Measurements from ENCODE around the gene CEP128.

DNA sequence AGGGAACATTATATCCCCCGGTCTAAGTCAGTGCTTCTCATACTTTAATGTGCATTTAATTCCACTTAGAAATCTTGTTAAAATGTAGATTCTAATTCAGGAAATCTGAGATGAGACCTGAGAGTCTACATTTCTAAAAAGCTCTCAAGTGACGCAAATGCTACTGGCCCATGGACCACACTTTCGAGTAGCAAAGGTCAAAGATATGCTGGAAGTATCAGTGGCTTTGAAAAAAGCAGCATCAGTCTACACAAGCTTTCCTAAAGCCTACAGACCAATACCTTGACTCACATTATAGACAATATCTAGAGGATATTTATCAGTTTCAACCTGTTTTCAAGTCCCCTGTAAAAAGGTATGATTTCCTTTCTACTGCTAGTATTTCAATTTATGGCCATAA lies 248.6 kb downstream of the CEP128 start:
- TF ChIP-seq CHD2 (IDR thresholded peaks at IDR 0.05; ENCODE audit: low read length, partially characterized antibody), result no peak
- no peak for TF ChIP-seq RFX5 (IDR thresholded peaks at IDR 0.05; ENCODE audit: low read length)
- TF ChIP-seq, protein P1, sequence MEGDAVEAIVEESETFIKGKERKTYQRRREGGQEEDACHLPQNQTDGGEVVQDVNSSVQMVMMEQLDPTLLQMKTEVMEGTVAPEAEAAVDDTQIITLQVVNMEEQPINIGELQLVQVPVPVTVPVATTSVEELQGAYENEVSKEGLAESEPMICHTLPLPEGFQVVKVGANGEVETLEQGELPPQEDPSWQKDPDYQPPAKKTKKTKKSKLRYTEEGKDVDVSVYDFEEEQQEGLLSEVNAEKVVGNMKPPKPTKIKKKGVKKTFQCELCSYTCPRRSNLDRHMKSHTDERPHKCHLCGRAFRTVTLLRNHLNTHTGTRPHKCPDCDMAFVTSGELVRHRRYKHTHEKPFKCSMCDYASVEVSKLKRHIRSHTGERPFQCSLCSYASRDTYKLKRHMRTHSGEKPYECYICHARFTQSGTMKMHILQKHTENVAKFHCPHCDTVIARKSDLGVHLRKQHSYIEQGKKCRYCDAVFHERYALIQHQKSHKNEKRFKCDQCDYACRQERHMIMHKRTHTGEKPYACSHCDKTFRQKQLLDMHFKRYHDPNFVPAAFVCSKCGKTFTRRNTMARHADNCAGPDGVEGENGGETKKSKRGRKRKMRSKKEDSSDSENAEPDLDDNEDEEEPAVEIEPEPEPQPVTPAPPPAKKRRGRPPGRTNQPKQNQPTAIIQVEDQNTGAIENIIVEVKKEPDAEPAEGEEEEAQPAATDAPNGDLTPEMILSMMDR (IDR thresholded peaks at IDR 0.05), result no peak
- TF ChIP-seq NFIC (IDR thresholded peaks at IDR 0.05; ENCODE audit: borderline replicate concordance), result no peak
- no peak for TF ChIP-seq POLR2AphosphoS5 (IDR thresholded peaks at IDR 0.05; ENCODE audit: low read depth, low read length)
- no peak for TF ChIP-seq EP300 (IDR thresholded peaks at IDR 0.05; ENCODE audit: borderline replicate concordance in 1 of 2, low read depth in 1 of 2, low read length in 1 of 2)
- no peak for TF ChIP-seq TAF1 (IDR thresholded peaks at IDR 0.05; ENCODE audit: borderline replicate concordance, low read depth, low read length)
- no peak for TF ChIP-seq GABPA (IDR thresholded peaks at IDR 0.05; ENCODE audit: low read depth)

Measured in SK-N-SH (cell line).